GF-D8 (cell line): ENCODE data around the gene UBE3A.

Source experiments
- DNase-seq: peaks from one replicate; lab custom pipeline; 2025; lab: John Stamatoyannopoulos, UW

The UBE3A gene

GRCh38 chr15:25331404-25331803 is 107.4 kb downstream of the UBE3A start:
- no peak for DNase-seq

GRCh38 chr15:25329696-25330095 is 109.1 kb downstream of the UBE3A start:
- DNase-seq: no peak

- DNase-seq: no peak
Measured at GRCh38 chr15:25327686-25328085, 111.1 kb downstream of the UBE3A start.

GRCh38 chr15:25325187-25325586 is 113.6 kb downstream of the UBE3A start:
- no peak for DNase-seq

GRCh38 chr15:25323420-25323819 is 115.4 kb downstream of the UBE3A start:
- DNase-seq: no peak

GRCh38 chr15:25287823-25288222 is 151.0 kb downstream of the UBE3A start:
- DNase-seq: no peak
